Central memory CD4-positive, alpha-beta T cell (primary cell): Measurements from ENCODE around the gene NME7.
"Not testable (repeated sequence)": the region's sequence is repeated elsewhere in the genome, so short reads cannot be mapped to it uniquely, and the experiment has no call there.

Source experiments
- DNase-seq: peaks from one replicate; pipeline ENCODE4 v3.0.0; 2022

Gene NME7

GRCh38 chr1:169300854-169301253, 66.7 kb downstream of the NME7 start:
- DNase-seq = no peak

- DNase-seq = no peak
Measured at GRCh38 chr1:169298441-169298840, 69.2 kb downstream of the NME7 start.

GRCh38 chr1:169295846-169296245, 71.8 kb downstream of the NME7 start:
- no peak for DNase-seq

- DNase-seq = no peak
Measured at GRCh38 chr1:169295425-169295824, 72.2 kb downstream of the NME7 start.

GRCh38 chr1:169289016-169289415, 78.6 kb downstream of the NME7 start:
- DNase-seq = no peak

- DNase-seq = no peak
Measured at GRCh38 chr1:169288011-169288414, 79.6 kb downstream of the NME7 start.

GRCh38 chr1:169287280-169287679, 80.3 kb downstream of the NME7 start:
- DNase-seq = no peak

GRCh38 chr1:169281562-169281961, 86.0 kb downstream of the NME7 start:
- DNase-seq = not testable (repeated sequence)

GRCh38 chr1:169271098-169271497, 96.5 kb downstream of the NME7 start:
- no peak for DNase-seq

GRCh38 chr1:169266133-169266532, 101.5 kb downstream of the NME7 start:
- DNase-seq = no peak

- DNase-seq = no peak
Measured at GRCh38 chr1:169263059-169263458, 104.5 kb downstream of the NME7 start.

GRCh38 chr1:169261884-169262283, 105.7 kb downstream of the NME7 start:
- no peak for DNase-seq

GRCh38 chr1:169260478-169261151, 107.0 kb downstream of the NME7 start:
- DNase-seq = no peak

- DNase-seq = no peak
Measured at GRCh38 chr1:169259816-169260215, 107.8 kb downstream of the NME7 start.

- no peak for DNase-seq
Measured at GRCh38 chr1:169250795-169251194, 116.8 kb downstream of the NME7 start.

GRCh38 chr1:169250022-169250421, 117.6 kb downstream of the NME7 start:
- no peak for DNase-seq

GRCh38 chr1:169249611-169250010, 118.0 kb downstream of the NME7 start:
- DNase-seq = no peak

GRCh38 chr1:169245706-169246105, 121.9 kb downstream of the NME7 start:
- no peak for DNase-seq

- no peak for DNase-seq
Measured at GRCh38 chr1:169240449-169241232, 127.0 kb downstream of the NME7 start.

GRCh38 chr1:169236880-169237279, 130.7 kb downstream of the NME7 start:
- no peak for DNase-seq

- DNase-seq = no peak
Measured at GRCh38 chr1:169236143-169236542, 131.5 kb downstream of the NME7 start.

- DNase-seq = no peak
Measured at GRCh38 chr1:169235568-169235967, 132.0 kb downstream of the NME7 start.

- DNase-seq = no peak
Measured at GRCh38 chr1:169234780-169235179, 132.8 kb downstream of the NME7 start.

- no peak for DNase-seq
Measured at GRCh38 chr1:169217636-169218035, 150.0 kb downstream of the NME7 start.
